Measurements from ENCODE around the gene NPAS3. TPM values are rescaled to one million over a fixed set of nuclear protein-coding genes. Genes with fewer than 3 reads are reported as not detected.

NPAS3 gene
- total and polyA plus RNA-seq, 7 donors: 0.36 to 6.4 (median 4.6) TPM; not detected in 2

DNA sequence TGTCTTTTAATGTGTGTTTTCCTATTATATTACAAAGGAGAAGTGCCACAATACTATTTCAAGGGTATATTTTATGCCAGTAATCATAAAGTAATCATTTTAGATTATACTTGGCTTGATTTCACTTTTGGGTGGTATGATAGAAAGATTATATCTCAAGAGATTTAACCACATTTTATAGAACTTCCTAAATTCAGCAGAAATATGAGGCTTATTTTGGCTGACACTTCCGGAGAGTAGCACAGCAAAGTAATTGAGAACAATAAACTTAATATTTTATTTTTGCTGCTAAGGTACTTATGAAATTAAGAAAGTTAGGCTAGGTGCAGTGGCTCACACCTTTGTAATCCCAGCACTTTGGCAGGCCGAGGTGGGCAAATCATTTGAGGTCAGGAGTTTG is 319.1 kb downstream of the NPAS3 start:
- no peak for TF ChIP-seq EP300 (IDR thresholded peaks at IDR 0.05)
- TF ChIP-seq POLR2AphosphoS5 (IDR thresholded peaks at IDR 0.05): no peak
- no peak for TF ChIP-seq POLR2A (IDR thresholded peaks at IDR 0.05)
- TF ChIP-seq, protein P1, sequence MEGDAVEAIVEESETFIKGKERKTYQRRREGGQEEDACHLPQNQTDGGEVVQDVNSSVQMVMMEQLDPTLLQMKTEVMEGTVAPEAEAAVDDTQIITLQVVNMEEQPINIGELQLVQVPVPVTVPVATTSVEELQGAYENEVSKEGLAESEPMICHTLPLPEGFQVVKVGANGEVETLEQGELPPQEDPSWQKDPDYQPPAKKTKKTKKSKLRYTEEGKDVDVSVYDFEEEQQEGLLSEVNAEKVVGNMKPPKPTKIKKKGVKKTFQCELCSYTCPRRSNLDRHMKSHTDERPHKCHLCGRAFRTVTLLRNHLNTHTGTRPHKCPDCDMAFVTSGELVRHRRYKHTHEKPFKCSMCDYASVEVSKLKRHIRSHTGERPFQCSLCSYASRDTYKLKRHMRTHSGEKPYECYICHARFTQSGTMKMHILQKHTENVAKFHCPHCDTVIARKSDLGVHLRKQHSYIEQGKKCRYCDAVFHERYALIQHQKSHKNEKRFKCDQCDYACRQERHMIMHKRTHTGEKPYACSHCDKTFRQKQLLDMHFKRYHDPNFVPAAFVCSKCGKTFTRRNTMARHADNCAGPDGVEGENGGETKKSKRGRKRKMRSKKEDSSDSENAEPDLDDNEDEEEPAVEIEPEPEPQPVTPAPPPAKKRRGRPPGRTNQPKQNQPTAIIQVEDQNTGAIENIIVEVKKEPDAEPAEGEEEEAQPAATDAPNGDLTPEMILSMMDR (IDR thresholded peaks at IDR 0.05): no peak
- WGBS, 2 donors: 30 to 47% methylated on average over 2 of the region's 2 CpGs
- Histone ChIP-seq H3K27me3 (no peaks in the 10 kb centered on the region), H3K4me3 (no peak overlapping the region), H3K4me1 (no peaks in the 10 kb centered on the region), H3K9me3 (no peaks in the 10 kb centered on the region), H3K27ac (no peak overlapping the region), H3K36me3 (no peaks in the 10 kb centered on the region)
- intact Hi-C loops (cut with DNase I): no loop called here
- DNase-seq: no peak

DNA sequence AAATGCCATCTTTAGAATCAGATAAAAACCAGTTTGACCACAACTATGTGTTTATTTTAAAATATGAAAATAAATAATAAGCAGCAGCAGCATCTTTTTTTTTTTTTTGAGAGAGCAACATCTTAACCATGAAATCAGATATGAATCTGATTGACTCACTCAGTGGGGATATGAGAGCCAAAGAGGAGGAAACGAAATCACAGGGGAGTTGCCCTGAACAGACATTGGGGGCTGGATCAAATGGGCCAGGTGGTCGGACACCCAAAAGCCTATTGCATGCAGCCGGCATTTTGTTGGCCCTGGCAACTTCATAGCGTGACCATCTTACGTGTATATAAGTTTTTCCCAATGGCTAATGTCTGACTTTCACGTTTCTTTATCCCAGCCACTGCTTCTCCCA is 321.1 kb downstream of the NPAS3 start:
- Histone ChIP-seq H3K9me3 (no peaks in the 10 kb centered on the region), H3K36me3 (no peaks in the 10 kb centered on the region), H3K27ac (no peak overlapping the region), H3K27me3 (no peaks in the 10 kb centered on the region), H3K4me3 (no peak overlapping the region), H3K4me1 (no peaks in the 10 kb centered on the region)
- DNase-seq: no peak
- 89 to 90% methylated on average over 6 of the region's 6 CpGs for WGBS, 2 donors
- intact Hi-C loops (cut with DNase I): no loop called here
- no peak for TF ChIP-seq POLR2AphosphoS5 (IDR thresholded peaks at IDR 0.05)
- TF ChIP-seq POLR2A (IDR thresholded peaks at IDR 0.05): no peak
- TF ChIP-seq, protein P1 (IDR thresholded peaks at IDR 0.05): no peak
- no peak for TF ChIP-seq EP300 (IDR thresholded peaks at IDR 0.05)

DNA sequence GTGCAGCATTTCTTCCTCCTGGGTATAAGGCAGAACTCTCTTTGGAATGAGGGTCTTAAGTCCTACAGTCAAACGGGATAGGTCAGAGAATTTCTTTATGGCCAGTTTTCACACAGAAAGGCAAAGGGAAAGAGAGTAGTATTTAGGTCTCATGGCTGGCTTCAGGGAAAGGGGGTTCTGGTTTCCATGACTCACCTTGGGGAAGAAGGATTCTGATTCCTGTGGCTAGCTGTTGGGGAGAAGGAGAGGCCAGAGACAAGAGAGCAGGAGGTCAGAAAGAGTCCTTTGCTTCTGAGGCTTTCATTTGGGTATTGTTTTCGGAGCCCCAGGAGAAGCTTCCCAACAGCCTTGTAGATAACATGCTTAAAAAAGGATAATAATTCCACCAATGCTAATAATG is 332.5 kb downstream of the NPAS3 start:
- DNase-seq: no peak
- Histone ChIP-seq H3K4me3 (no peak overlapping the region), H3K27me3 (no peaks in the 10 kb centered on the region), H3K36me3 (no peaks in the 10 kb centered on the region), H3K9me3 (no peaks in the 10 kb centered on the region), H3K4me1 (no peaks in the 10 kb centered on the region), H3K27ac (no peak overlapping the region)
- WGBS, 2 donors: 91 to 95% methylated on average over 2 of the region's 2 CpGs
- TF ChIP-seq EP300 (IDR thresholded peaks at IDR 0.05) (no peak), POLR2AphosphoS5 (IDR thresholded peaks at IDR 0.05) (no peak), POLR2A (IDR thresholded peaks at IDR 0.05) (no peak)
- TF ChIP-seq, protein P1 (IDR thresholded peaks at IDR 0.05): no peak
- intact Hi-C loops (cut with DNase I): no loop called here

DNA sequence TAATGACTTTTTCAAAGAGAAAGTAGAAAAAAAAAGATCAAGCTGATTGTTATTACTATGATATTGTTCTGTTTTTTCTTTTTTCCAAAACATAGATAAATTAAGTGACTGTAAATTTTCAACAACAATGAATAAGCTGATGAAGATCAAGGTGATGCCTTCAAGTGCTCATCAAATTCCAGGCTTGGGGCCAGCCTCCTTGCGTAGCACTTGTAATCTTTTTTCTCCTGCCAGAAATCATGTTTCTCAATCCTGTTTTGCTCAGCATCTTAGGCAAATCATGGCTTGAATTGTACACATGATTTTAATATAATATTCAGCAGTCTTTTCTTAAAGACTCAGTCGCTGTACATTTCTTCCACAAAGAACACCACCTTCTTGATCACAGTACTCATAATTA is 333.2 kb downstream of the NPAS3 start:
- TF ChIP-seq POLR2AphosphoS5 (IDR thresholded peaks at IDR 0.05) (no peak), POLR2A (IDR thresholded peaks at IDR 0.05) (no peak), EP300 (IDR thresholded peaks at IDR 0.05) (no peak)
- TF ChIP-seq, protein P1 (IDR thresholded peaks at IDR 0.05): no peak
- DNase-seq: no peak
- H3K27me3 ChIP-seq: no peaks in the 10 kb centered on the region
- intact Hi-C loops (cut with DNase I): no loop called here
- 90 to 97% methylated on average over 2 of the region's 2 CpGs for WGBS, 2 donors
- H3K36me3 ChIP-seq: no peaks in the 10 kb centered on the region
- H3K4me1 ChIP-seq: no peaks in the 10 kb centered on the region
- no peaks in the 10 kb centered on the region for H3K9me3 ChIP-seq
- no peak overlapping the region for H3K4me3 ChIP-seq
- no peak overlapping the region for H3K27ac ChIP-seq

DNA sequence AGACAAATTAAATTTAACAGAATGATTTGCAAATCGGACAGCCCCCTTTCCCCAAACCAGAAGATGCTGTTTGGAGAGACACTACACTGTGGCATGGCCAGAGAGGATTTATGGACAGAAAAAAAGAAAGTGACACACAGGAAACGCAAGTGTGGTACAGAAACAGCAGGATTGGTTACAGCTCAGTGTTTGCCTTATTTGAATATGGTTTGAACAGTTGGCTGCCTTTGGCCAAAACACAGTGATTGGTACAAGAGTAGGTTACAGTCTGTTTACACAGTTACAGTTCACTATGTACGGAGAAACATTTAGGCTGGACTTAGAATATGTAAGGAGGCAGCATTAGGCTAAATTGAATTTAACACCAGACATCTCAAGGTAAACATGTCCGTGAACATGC is 335.3 kb downstream of the NPAS3 start:
- 75 to 81% methylated on average over 4 of the region's 4 CpGs for WGBS, 2 donors

More for the DNA sequence above, 335.3 kb downstream of the NPAS3 start:
- DNase-seq: no peak
- TF ChIP-seq POLR2A (IDR thresholded peaks at IDR 0.05): no peak
- no peak for TF ChIP-seq POLR2AphosphoS5 (IDR thresholded peaks at IDR 0.05)
- TF ChIP-seq, protein P1 (IDR thresholded peaks at IDR 0.05): no peak
- TF ChIP-seq EP300 (IDR thresholded peaks at IDR 0.05): no peak
- intact Hi-C loops (cut with DNase I): no loop called here
- no peaks in the 10 kb centered on the region for H3K36me3 ChIP-seq
- H3K9me3 ChIP-seq: no peaks in the 10 kb centered on the region
- no peaks in the 10 kb centered on the region for H3K4me1 ChIP-seq
- H3K27me3 ChIP-seq: no peaks in the 10 kb centered on the region
- no peak overlapping the region for H3K27ac ChIP-seq
- H3K4me3 ChIP-seq: no peak overlapping the region

Measured in sigmoid colon (tissue), 7 donors.